KMS-11 (cell line): ENCODE measurements around the gene WSCD1.

Experiments used
- H2AFZ ChIP-seq: fragments of 200-600 bp; sonication (generic); 2 replicates; pipeline ENCODE4 v1.6.1; 2016; ENCODE audit warnings: antibody characterized with exemption, mixed run types, low read depth
- H3K27ac ChIP-seq: fragments of 200-600 bp; sonication (generic); 2 replicates; pipeline ENCODE4 v1.6.1; 2016; ENCODE audit warnings: mild to moderate bottlenecking, mixed run types
- H3K27me3 ChIP-seq: fragments of 200-600 bp; sonication (generic); 2 replicates; pipeline ENCODE4 v1.6.1; 2017; ENCODE audit warnings: mild to moderate bottlenecking, low read depth, mixed run types, moderate library complexity; ENCODE audit not compliant: insufficient read depth
- H3K36me3 ChIP-seq: fragments of 200-600 bp; sonication (generic); 2 replicates; pipeline ENCODE4 v1.6.1; 2017; ENCODE audit warnings: mild to moderate bottlenecking, mixed run types; ENCODE audit not compliant: insufficient read depth
- H3K4me1 ChIP-seq: fragments of 200-600 bp; sonication (generic); 2 replicates; pipeline ENCODE4 v1.6.1; 2016; ENCODE audit warnings: mild to moderate bottlenecking, low read depth, mixed run types; ENCODE audit not compliant: poor library complexity, severe bottlenecking
- H3K4me2 ChIP-seq: fragments of 200-600 bp; sonication (generic); 2 replicates; pipeline ENCODE4 v1.7.0; 2016; ENCODE audit warnings: mild to moderate bottlenecking, mixed run types
- H3K4me3 ChIP-seq: fragments of 200-600 bp; sonication (generic); IDR thresholded peaks from 2 replicates; pipeline ENCODE4 v1.6.1; 2017; ENCODE audit warnings: low read depth, low read length, mixed read lengths; ENCODE audit not compliant: insufficient read depth
- H3K79me2 ChIP-seq: fragments of 200-600 bp; sonication (generic); 2 replicates; pipeline ENCODE4 v1.6.1; 2016; ENCODE audit warnings: low read depth, mixed run types; ENCODE audit not compliant: insufficient read depth
- H3K9ac ChIP-seq: fragments of 200-600 bp; sonication (generic); 2 replicates; pipeline ENCODE4 v1.6.1; 2016; ENCODE audit warnings: mild to moderate bottlenecking, mixed run types
- H4K20me1 ChIP-seq: fragments of 200-600 bp; sonication (generic); 2 replicates; pipeline ENCODE4 v1.6.1; 2016; ENCODE audit warnings: mild to moderate bottlenecking, mixed run types; ENCODE audit not compliant: insufficient read depth
- CTCF ChIP-seq: fragments of 200-600 bp; sonication (generic); conservative IDR thresholded peaks from 2 replicates; pipeline ENCODE4 v1.6.1; 2017; ENCODE audit warnings: low read depth, mild to moderate bottlenecking, antibody characterized with exemption, low read length, moderate library complexity, mixed read lengths

The WSCD1 gene

GRCh38 chr17:6094926-6095325, 24.7 kb downstream of the WSCD1 start:
- no peak overlapping the region for H3K9ac ChIP-seq
- no peaks in the 10 kb centered on the region for H3K79me2 ChIP-seq
- H2AFZ ChIP-seq: no peak overlapping the region
- no peak overlapping the region for H3K4me2 ChIP-seq
- no peak overlapping the region for H3K27ac ChIP-seq
- no peaks in the 10 kb centered on the region for H4K20me1 ChIP-seq
- H3K27me3 ChIP-seq: no peaks in the 10 kb centered on the region
- no peak for TF ChIP-seq CTCF
- H3K4me3 ChIP-seq: no peak overlapping the region
- no peaks in the 10 kb centered on the region for H3K4me1 ChIP-seq
- H3K36me3 ChIP-seq: no peaks in the 10 kb centered on the region

GRCh38 chr17:6095501-6095900, 25.3 kb downstream of the WSCD1 start:
- Histone ChIP-seq H3K9ac (no peak overlapping the region), H3K4me2 (no peak overlapping the region), H4K20me1 (no peaks in the 10 kb centered on the region), H3K27ac (no peak overlapping the region), H3K36me3 (no peaks in the 10 kb centered on the region), H2AFZ (no peak overlapping the region), H3K27me3 (no peaks in the 10 kb centered on the region), H3K4me1 (no peaks in the 10 kb centered on the region), H3K4me3 (no peak overlapping the region), H3K79me2 (no peaks in the 10 kb centered on the region)
- no peak for TF ChIP-seq CTCF

GRCh38 chr17:6096201-6097004, 26.2 kb downstream of the WSCD1 start:
- Histone ChIP-seq H3K9ac (no peak overlapping the region), H3K4me1 (no peaks in the 10 kb centered on the region), H4K20me1 (no peaks in the 10 kb centered on the region), H2AFZ (no peak overlapping the region), H3K4me2 (no peak overlapping the region), H3K27me3 (no peaks in the 10 kb centered on the region), H3K27ac (no peak overlapping the region), H3K4me3 (no peak overlapping the region), H3K79me2 (no peaks in the 10 kb centered on the region), H3K36me3 (no peaks in the 10 kb centered on the region)
- TF ChIP-seq CTCF: no peak

- no peak overlapping the region for H3K27ac ChIP-seq
- no peaks in the 10 kb centered on the region for H3K36me3 ChIP-seq
- H3K79me2 ChIP-seq: no peaks in the 10 kb centered on the region
- H4K20me1 ChIP-seq: no peaks in the 10 kb centered on the region
- H3K4me3 ChIP-seq: no peak overlapping the region
- no peak for TF ChIP-seq CTCF
- no peak overlapping the region for H3K9ac ChIP-seq
- H2AFZ ChIP-seq: no peak overlapping the region
- no peaks in the 10 kb centered on the region for H3K27me3 ChIP-seq
- no peaks in the 10 kb centered on the region for H3K4me1 ChIP-seq
- no peak overlapping the region for H3K4me2 ChIP-seq
Observed at GRCh38 chr17:6097005-6097279, 26.8 kb downstream of the WSCD1 start.
